HepG2 (cell line): ENCODE data around the gene STARD10. TPM values are rescaled to one million over a fixed set of nuclear protein-coding genes. Genes with fewer than 3 reads are reported as not detected.

Experiments
- ATAD3A ChIP-seq: sonication (generic); formaldehyde crosslinking; IDR thresholded peaks from 2 replicates; pipeline ENCODE4 v1.4.0; 2020; ENCODE audit warnings: missing genetic modification reagents
- FOXK1 ChIP-seq: sonication (generic); formaldehyde crosslinking; IDR thresholded peaks from 2 replicates; pipeline ENCODE4 v1.4.0; 2020; ENCODE audit warnings: low read depth, missing genetic modification reagents, borderline replicate concordance
- HOXA7 ChIP-seq: sonication (generic); formaldehyde crosslinking; IDR thresholded peaks from 2 replicates; pipeline ENCODE4 v1.8.1; 2022; ENCODE audit warnings: mild to moderate bottlenecking, missing genetic modification reagents, moderate library complexity
- KMT2B ChIP-seq: IDR thresholded peaks from 2 replicates; pipeline ENCODE4 v1.6.1; 2016; ENCODE audit warnings: missing genetic modification reagents, missing compliant biosample characterization
- NFIC ChIP-seq: IDR thresholded peaks from 2 replicates; pipeline ENCODE4 v1.6.1; 2012; ENCODE audit warnings: mild to moderate bottlenecking, low read length, inconsistent platforms
- PHF8 ChIP-seq: sonication (generic); formaldehyde crosslinking; IDR thresholded peaks from 2 replicates; pipeline ENCODE4 v1.5.0; 2020; ENCODE audit warnings: missing genetic modification reagents
- POLR2G ChIP-seq: fragments of 200-400 bp; formaldehyde crosslinking; IDR thresholded peaks from 2 replicates; pipeline ENCODE4 v1.6.1; 2018; ENCODE audit warnings: mild to moderate bottlenecking, low read depth, low read length, moderate library complexity
- SIX1 ChIP-seq: sonication (generic); formaldehyde crosslinking; IDR thresholded peaks from 2 replicates; pipeline ENCODE4 v1.4.0; 2020; ENCODE audit warnings: missing genetic modification reagents, borderline replicate concordance
- SNAPC2 ChIP-seq: sonication (generic); formaldehyde crosslinking; IDR thresholded peaks from 2 replicates; pipeline ENCODE4 v1.8.1; 2022; ENCODE audit warnings: mild to moderate bottlenecking, missing genetic modification reagents
- SNRNP70 ChIP-seq: fragments of 200-400 bp; formaldehyde crosslinking; IDR thresholded peaks from 2 replicates; pipeline ENCODE4 v1.6.1; 2017; ENCODE audit warnings: mild to moderate bottlenecking, low read depth, low read length, moderate library complexity
- SRSF4 ChIP-seq: fragments of 200-400 bp; formaldehyde crosslinking; IDR thresholded peaks from one replicate; pipeline ENCODE4 v1.6.1; 2018; ENCODE audit warnings: mild to moderate bottlenecking, low read depth, low read length, moderate library complexity; ENCODE audit not compliant: poor library complexity, severe bottlenecking
- TMF1 ChIP-seq: sonication (generic); formaldehyde crosslinking; IDR thresholded peaks from 2 replicates; pipeline ENCODE4 v1.8.1; 2022; ENCODE audit warnings: low read depth, missing genetic modification reagents
- ZKSCAN5 ChIP-seq: sonication (generic); formaldehyde crosslinking; IDR thresholded peaks from 2 replicates; pipeline ENCODE4 v1.5.1; 2020; ENCODE audit warnings: mild to moderate bottlenecking, missing genetic modification reagents
- ZNF484 ChIP-seq: sonication (generic); formaldehyde crosslinking; IDR thresholded peaks from 2 replicates; pipeline ENCODE4 v1.5.1; 2020; ENCODE audit warnings: mild to moderate bottlenecking, low read depth, missing genetic modification reagents, borderline replicate concordance
- ZNF552 ChIP-seq: sonication (generic); formaldehyde crosslinking; IDR thresholded peaks from 2 replicates; pipeline ENCODE4 v1.9.0; 2022; ENCODE audit warnings: missing genetic modification reagents, mild to moderate bottlenecking, borderline replicate concordance
- ZNF558 ChIP-seq: sonication (generic); formaldehyde crosslinking; IDR thresholded peaks from 2 replicates; pipeline ENCODE4 v1.9.0; 2022; ENCODE audit warnings: mild to moderate bottlenecking, missing genetic modification reagents, borderline replicate concordance
- polyA plus RNA-seq, 8 experiments: library from polyadenylated mRNA; depleted of rRNA in 3 of 8; stranded (reverse) in 7 of 8; unstranded in 1 of 8; fragments of >200 nt; fragmentation: Illumina TruSeq in 4 of 8; extraction: Trizol in 4 of 8; gene quantifications; 2 replicates each; pipeline versions ENCODE4 v1.2.1 to v1.2.3, GENCODE V29; 2011 to 2016; ENCODE audit warnings: low read depth in 4 of 8, missing spikeins in 1 of 8, mixed read lengths in 1 of 8; ENCODE audit not compliant: insufficient read depth in 1 of 8
- total RNA-seq, 5 experiments: library from RNA; depleted of rRNA; stranded (reverse); fragments of >200 nt; fragmentation: Illumina TruSeq; extraction: Trizol; gene quantifications; 2 replicates each; pipeline ENCODE4 v1.2.3, GENCODE V29; 2016; ENCODE audit warnings: low read depth in 1 of 5
- TF ChIP-seq, protein P1 (sequence below): sonication (generic); formaldehyde crosslinking; IDR thresholded peaks from 2 replicates; pipeline ENCODE4 v1.4.0; 2020; ENCODE audit warnings: missing genetic modification reagents, borderline replicate concordance
- TF ChIP-seq, protein P2 (sequence below): sonication (generic); formaldehyde crosslinking; IDR thresholded peaks from 2 replicates; pipeline ENCODE4 v1.4.0; 2020; ENCODE audit warnings: mild to moderate bottlenecking, missing genetic modification reagents
- TF ChIP-seq, protein P3 (sequence below): sonication (generic); formaldehyde crosslinking; IDR thresholded peaks from 2 replicates; pipeline ENCODE4 v1.8.0; 2022; ENCODE audit warnings: missing genetic modification reagents, mild to moderate bottlenecking, moderate library complexity, borderline replicate concordance
- TF ChIP-seq, protein P4 (sequence below): IDR thresholded peaks from 2 replicates; pipeline ENCODE4 v1.6.1; 2016; ENCODE audit warnings: low read depth, control low read depth

The STARD10 gene
- total and polyA plus RNA-seq, 2 of the 13 experiments (the other 11 are each of a cell fraction or from before 2014, with no cell fraction given) = 260 to 341 TPM

DNA sequence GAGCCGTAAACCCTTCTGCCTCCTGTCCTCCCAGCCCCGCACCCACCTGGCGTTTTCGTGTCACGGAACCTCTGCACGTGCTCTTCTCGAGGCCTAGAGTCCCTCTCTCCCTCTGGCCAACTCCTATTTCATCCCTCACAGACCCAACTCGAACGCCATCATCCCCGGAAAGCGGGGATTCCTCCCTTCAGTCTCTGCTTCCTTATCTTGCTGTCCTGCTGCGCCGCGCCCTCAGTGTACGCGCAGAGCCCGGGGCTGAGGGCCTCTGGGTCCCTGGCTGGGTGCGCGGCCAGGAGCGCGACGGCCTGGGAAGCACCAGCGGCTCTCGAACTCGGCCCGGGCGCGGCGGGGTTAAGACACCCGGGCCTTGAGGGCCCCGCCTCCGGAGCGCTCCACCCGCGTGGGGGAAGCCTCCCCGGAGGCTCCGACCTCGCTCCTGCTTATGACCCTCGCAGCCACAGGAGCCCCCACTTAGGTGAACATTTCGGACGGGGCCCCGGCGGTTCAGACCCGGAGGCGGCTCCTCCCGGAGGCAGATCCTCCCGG lies 20.0 kb upstream of the STARD10 start (continued):
- TF ChIP-seq POLR2G (peak; percentile 91), ZNF552 (CRISPR knock-in tag) (peak; percentile 49; the same call in 1 of the 2 replicates), PHF8 (CRISPR knock-in tag) (peak; percentile 80), SIX1 (CRISPR knock-in tag) (no peak), HOXA7 (CRISPR knock-in tag) (no peak), SNRNP70 (no peak), KMT2B (CRISPR knock-in tag) (no peak), SNAPC2 (CRISPR knock-in tag) (no peak), ZNF484 (CRISPR knock-in tag) (no peak), SRSF4 (no peak), ZKSCAN5 (CRISPR knock-in tag) (no peak), ZNF558 (no peak), FOXK1 (CRISPR knock-in tag) (0 out of 2 replicates have a peak, but pooled peaks have one; percentile 10), NFIC (no peak), ATAD3A (CRISPR knock-in tag) (no peak; the same call in 1 of the 2 replicates), TMF1 (CRISPR knock-in tag) (peak; percentile 76; the same call in 1 of the 2 replicates)
- TF ChIP-seq, protein P1, sequence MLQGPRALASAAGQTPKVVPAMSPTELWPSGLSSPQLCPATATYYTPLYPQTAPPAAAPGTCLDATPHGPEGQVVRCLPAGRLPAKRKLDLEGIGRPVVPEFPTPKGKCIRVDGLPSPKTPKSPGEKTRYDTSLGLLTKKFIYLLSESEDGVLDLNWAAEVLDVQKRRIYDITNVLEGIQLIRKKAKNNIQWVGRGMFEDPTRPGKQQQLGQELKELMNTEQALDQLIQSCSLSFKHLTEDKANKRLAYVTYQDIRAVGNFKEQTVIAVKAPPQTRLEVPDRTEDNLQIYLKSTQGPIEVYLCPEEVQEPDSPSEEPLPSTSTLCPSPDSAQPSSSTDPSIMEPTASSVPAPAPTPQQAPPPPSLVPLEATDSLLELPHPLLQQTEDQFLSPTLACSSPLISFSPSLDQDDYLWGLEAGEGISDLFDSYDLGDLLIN (CRISPR knock-in tag) = no peak
- TF ChIP-seq, protein P2, sequence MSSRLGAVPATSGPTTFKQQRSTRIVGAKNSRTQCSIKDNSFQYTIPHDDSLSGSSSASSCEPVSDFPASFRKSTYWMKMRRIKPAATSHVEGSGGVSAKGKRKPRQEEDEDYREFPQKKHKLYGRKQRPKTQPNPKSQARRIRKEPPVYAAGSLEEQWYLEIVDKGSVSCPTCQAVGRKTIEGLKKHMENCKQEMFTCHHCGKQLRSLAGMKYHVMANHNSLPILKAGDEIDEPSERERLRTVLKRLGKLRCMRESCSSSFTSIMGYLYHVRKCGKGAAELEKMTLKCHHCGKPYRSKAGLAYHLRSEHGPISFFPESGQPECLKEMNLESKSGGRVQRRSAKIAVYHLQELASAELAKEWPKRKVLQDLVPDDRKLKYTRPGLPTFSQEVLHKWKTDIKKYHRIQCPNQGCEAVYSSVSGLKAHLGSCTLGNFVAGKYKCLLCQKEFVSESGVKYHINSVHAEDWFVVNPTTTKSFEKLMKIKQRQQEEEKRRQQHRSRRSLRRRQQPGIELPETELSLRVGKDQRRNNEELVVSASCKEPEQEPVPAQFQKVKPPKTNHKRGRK (CRISPR knock-in tag) = no peak
- TF ChIP-seq, protein P3, sequence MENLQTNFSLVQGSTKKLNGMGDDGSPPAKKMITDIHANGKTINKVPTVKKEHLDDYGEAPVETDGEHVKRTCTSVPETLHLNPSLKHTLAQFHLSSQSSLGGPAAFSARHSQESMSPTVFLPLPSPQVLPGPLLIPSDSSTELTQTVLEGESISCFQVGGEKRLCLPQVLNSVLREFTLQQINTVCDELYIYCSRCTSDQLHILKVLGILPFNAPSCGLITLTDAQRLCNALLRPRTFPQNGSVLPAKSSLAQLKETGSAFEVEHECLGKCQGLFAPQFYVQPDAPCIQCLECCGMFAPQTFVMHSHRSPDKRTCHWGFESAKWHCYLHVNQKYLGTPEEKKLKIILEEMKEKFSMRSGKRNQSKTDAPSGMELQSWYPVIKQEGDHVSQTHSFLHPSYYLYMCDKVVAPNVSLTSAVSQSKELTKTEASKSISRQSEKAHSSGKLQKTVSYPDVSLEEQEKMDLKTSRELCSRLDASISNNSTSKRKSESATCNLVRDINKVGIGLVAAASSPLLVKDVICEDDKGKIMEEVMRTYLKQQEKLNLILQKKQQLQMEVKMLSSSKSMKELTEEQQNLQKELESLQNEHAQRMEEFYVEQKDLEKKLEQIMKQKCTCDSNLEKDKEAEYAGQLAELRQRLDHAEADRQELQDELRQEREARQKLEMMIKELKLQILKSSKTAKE = no peak
- TF ChIP-seq, protein P4, sequence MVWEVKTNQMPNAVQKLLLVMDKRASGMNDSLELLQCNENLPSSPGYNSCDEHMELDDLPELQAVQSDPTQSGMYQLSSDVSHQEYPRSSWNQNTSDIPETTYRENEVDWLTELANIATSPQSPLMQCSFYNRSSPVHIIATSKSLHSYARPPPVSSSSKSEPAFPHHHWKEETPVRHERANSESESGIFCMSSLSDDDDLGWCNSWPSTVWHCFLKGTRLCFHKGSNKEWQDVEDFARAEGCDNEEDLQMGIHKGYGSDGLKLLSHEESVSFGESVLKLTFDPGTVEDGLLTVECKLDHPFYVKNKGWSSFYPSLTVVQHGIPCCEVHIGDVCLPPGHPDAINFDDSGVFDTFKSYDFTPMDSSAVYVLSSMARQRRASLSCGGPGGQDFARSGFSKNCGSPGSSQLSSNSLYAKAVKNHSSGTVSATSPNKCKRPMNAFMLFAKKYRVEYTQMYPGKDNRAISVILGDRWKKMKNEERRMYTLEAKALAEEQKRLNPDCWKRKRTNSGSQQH (CRISPR knock-in tag) = no peak
